Neuronal stem cell (in vitro differentiated cells): Measurements from ENCODE around the gene DNAJA3.

Experiments used
- DNase-seq: peaks from one replicate; pipeline ENCODE4 v3.0.0-alpha.2; 2013; ENCODE audit warnings: low spot score
- H2AFZ ChIP-seq: one replicate; pipeline ENCODE4 v1.6.1; 2013; ENCODE audit warnings: mild to moderate bottlenecking, low read length, inconsistent platforms
- H2AK5ac ChIP-seq: 2 replicates; pipeline ENCODE4 v1.6.1; 2013; ENCODE audit warnings: low read depth, mild to moderate bottlenecking, inconsistent platforms, low read length, moderate library complexity, mixed read lengths
- H2BK120ac ChIP-seq: 2 replicates; pipeline ENCODE4 v1.6.1; 2013; ENCODE audit warnings: low read depth, mild to moderate bottlenecking, inconsistent platforms, low read length, moderate library complexity, mixed read lengths
- H2BK12ac ChIP-seq: one replicate; pipeline ENCODE4 v1.6.1; 2013; ENCODE audit warnings: low read length, inconsistent platforms
- H2BK15ac ChIP-seq: 2 replicates; pipeline ENCODE4 v1.6.1; 2013; ENCODE audit warnings: mild to moderate bottlenecking, low read length, inconsistent platforms, mixed read lengths
- H2BK5ac ChIP-seq: one replicate; pipeline ENCODE4 v1.6.1; 2013; ENCODE audit warnings: inconsistent platforms, mild to moderate bottlenecking, low read length, moderate library complexity
- H3K14ac ChIP-seq: one replicate; pipeline ENCODE4 v1.6.1; 2013; ENCODE audit warnings: low read length, inconsistent platforms
- H3K18ac ChIP-seq: 2 replicates; pipeline ENCODE4 v1.6.1; 2013; ENCODE audit warnings: low read length, inconsistent platforms
- H3K23ac ChIP-seq: 2 replicates; pipeline ENCODE4 v1.6.1; 2013; ENCODE audit warnings: low read depth, mild to moderate bottlenecking, mixed read lengths, low read length, inconsistent platforms; ENCODE audit not compliant: poor library complexity
- H3K27ac ChIP-seq: replicated peaks from 3 replicates; pipeline ENCODE4 v1.5.1; 2013; ENCODE audit warnings: low read length, inconsistent platforms
- H3K27me3 ChIP-seq, 3 experiments: 2 replicates each; pipeline ENCODE4 v1.6.1; 2013; ENCODE audit warnings: low read length in 3 of 3, mild to moderate bottlenecking in 2 of 3, inconsistent platforms in 1 of 3, low read depth in 1 of 3, mixed read lengths in 1 of 3, moderate library complexity in 1 of 3; ENCODE audit not compliant: control insufficient read depth in 3 of 3, insufficient read depth in 3 of 3
- H3K36me3 ChIP-seq, 2 donors: replicated peaks in 1 of 2; 2 replicates each; pipeline ENCODE4 v1.6.1; 2013; ENCODE audit warnings: low read length in 2 of 2; ENCODE audit not compliant: control insufficient read depth in 2 of 2, insufficient read depth in 2 of 2
- H3K4ac ChIP-seq: 2 replicates; pipeline ENCODE4 v1.6.1; 2013; ENCODE audit warnings: inconsistent platforms, mild to moderate bottlenecking, low read length, moderate library complexity
- H3K4me1 ChIP-seq, 2 donors: 1 replicate in 1 of 2; 2 replicates in 1 of 2; pipeline ENCODE4 v1.6.1; 2013; ENCODE audit warnings: low read length in 2 of 2, low read depth in 1 of 2; ENCODE audit not compliant: control insufficient read depth in 2 of 2, insufficient read depth in 1 of 2
- H3K4me2 ChIP-seq: one replicate; pipeline ENCODE4 v1.6.1; 2013; ENCODE audit warnings: mild to moderate bottlenecking, low read length, inconsistent platforms; ENCODE audit not compliant: insufficient read depth, poor library complexity, severe bottlenecking
- H3K4me3 ChIP-seq, 2 donors: 2 replicates each; pipeline ENCODE4 v1.5.1; 2013; ENCODE audit warnings: low read length in 2 of 2, mild to moderate bottlenecking in 2 of 2, inconsistent platforms in 1 of 2, moderate library complexity in 1 of 2
- H3K79me1 ChIP-seq: one replicate; pipeline ENCODE4 v1.6.1; 2013; ENCODE audit warnings: low read depth, mild to moderate bottlenecking, inconsistent platforms, low read length, moderate library complexity
- H3K9ac ChIP-seq: one replicate; pipeline ENCODE4 v1.6.1; 2013; ENCODE audit warnings: mild to moderate bottlenecking, low read depth, low read length, inconsistent platforms; ENCODE audit not compliant: poor library complexity
- H3K9me3 ChIP-seq, 2 donors: replicated peaks in 1 of 2; 2 replicates each; pipeline versions ENCODE3 to v1.6.1; 2013; ENCODE audit warnings: low read length in 2 of 2, mild to moderate bottlenecking in 2 of 2, inconsistent platforms in 1 of 2, low read depth in 1 of 2, mixed read lengths in 1 of 2, moderate library complexity in 1 of 2; ENCODE audit not compliant: control insufficient read depth in 2 of 2, insufficient read depth in 1 of 2
- H4K8ac ChIP-seq: one replicate; pipeline ENCODE4 v1.6.1; 2013; ENCODE audit warnings: low read depth, mild to moderate bottlenecking, inconsistent platforms, low read length, moderate library complexity
- H4K91ac ChIP-seq: one replicate; pipeline ENCODE4 v1.6.1; 2013; ENCODE audit warnings: low read length, low read depth, mild to moderate bottlenecking, inconsistent platforms; ENCODE audit not compliant: poor library complexity
- WGBS, 2 donors: extraction: QIAGEN DNeasy Blood & Tissue Kit; methylation state at CpG; one replicate each; pipeline ENCODE4 v1.1.7; 2013; ENCODE audit warnings: missing lambda C conversion rate in 2 of 2, mixed read lengths in 1 of 2; ENCODE audit not compliant: insufficient read length in 2 of 2, insufficient replicate concordance in 1 of 2; ENCODE audit errors: extremely low coverage in 2 of 2; 5-methylcytosine and 5-hydroxymethylcytosine counted together

DNAJA3 gene

GRCh38 chr16:4465977-4466779 is 40.5 kb downstream of the DNAJA3 start:
- WGBS, 2 donors: no CpG with 5 or more reads among the region's 32 CpGs
- H3K23ac ChIP-seq: peak overlapping the region; percentile 44

GRCh38 chr16:4467916-4468315 is 42.2 kb downstream of the DNAJA3 start:
- no peak overlapping the region for H3K4ac ChIP-seq
- no peak overlapping the region for H3K4me2 ChIP-seq
- H3K79me1 ChIP-seq: peaks cover 5% of the 10 kb centered on the region
- H2AFZ ChIP-seq: no peak overlapping the region
- no peaks in the 10 kb centered on the region for H3K27me3 ChIP-seq
- no CpG with 5 or more reads among the region's 16 CpGs for WGBS, 2 donors
- no peak overlapping the region for H2BK5ac ChIP-seq
- no peak overlapping the region for H2BK12ac ChIP-seq
- no peak overlapping the region for H2AK5ac ChIP-seq
- no peak overlapping the region for H2BK120ac ChIP-seq
- H3K18ac ChIP-seq: no peak overlapping the region
- no peak overlapping the region for H3K4me3 ChIP-seq
- H3K36me3 ChIP-seq: peaks cover 23 to 28% of the 10 kb centered on the region in 2 donors
- no peaks in the 10 kb centered on the region for H3K9me3 ChIP-seq
- DNase-seq: no peak
- H3K14ac ChIP-seq: no peak overlapping the region
- no peak overlapping the region for H3K9ac ChIP-seq
- no peak overlapping the region for H2BK15ac ChIP-seq
- no peak overlapping the region for H3K23ac ChIP-seq
- no peak overlapping the region for H3K27ac ChIP-seq
- H4K91ac ChIP-seq: no peak overlapping the region
- peaks cover 0 to 3% of the 10 kb centered on the region in 2 donors for H3K4me1 ChIP-seq
- H4K8ac ChIP-seq: peak overlapping the region; percentile 17

More at GRCh38 chr16:4465977-4466779, 40.5 kb downstream of the DNAJA3 start:
- Histone ChIP-seq H3K9ac (no peak overlapping the region), H3K36me3 (peaks cover 28 to 29% of the 10 kb centered on the region in 2 donors), H3K27me3 (no peaks in the 10 kb centered on the region), H2AFZ (no peak overlapping the region), H2BK12ac (no peak overlapping the region), H3K9me3 (no peaks in the 10 kb centered on the region), H3K27ac (no peak overlapping the region), H3K4ac (no peak overlapping the region), H2BK15ac (no peak overlapping the region), H3K79me1 (peaks cover 5% of the 10 kb centered on the region), H3K4me1 (peaks cover 4 to 8% of the 10 kb centered on the region in 2 donors), H3K4me2 (no peak overlapping the region), H2AK5ac (no peak overlapping the region), H3K18ac (no peak overlapping the region), H3K4me3 (no peak overlapping the region), H2BK5ac (no peak overlapping the region), H2BK120ac (no peak overlapping the region), H4K8ac (no peak overlapping the region), H4K91ac (no peak overlapping the region), H3K14ac (no peak overlapping the region)
- no peak for DNase-seq

- Histone ChIP-seq H4K8ac (no peak overlapping the region), H2BK5ac (no peak overlapping the region), H2AK5ac (no peak overlapping the region), H3K9me3 (peaks cover 0 to 3% of the 10 kb centered on the region in 2 donors), H4K91ac (no peak overlapping the region), H3K27ac (no peak overlapping the region), H3K79me1 (peaks cover 2% of the 10 kb centered on the region), H3K4me2 (no peak overlapping the region), H2BK15ac (no peak overlapping the region), H2BK12ac (no peak overlapping the region), H3K14ac (no peak overlapping the region), H2AFZ (no peak overlapping the region), H3K18ac (no peak overlapping the region), H3K4ac (no peak overlapping the region), H3K9ac (peak overlapping the region; percentile 60), H3K4me3 (no peak overlapping the region), H3K23ac (no peak overlapping the region), H2BK120ac (no peak overlapping the region), H3K27me3 (no peaks in the 10 kb centered on the region), H3K4me1 (no peaks in the 10 kb centered on the region), H3K36me3 (peaks cover 23 to 27% of the 10 kb centered on the region in 2 donors)
- no peak for DNase-seq
- no CpG with 5 or more reads among the region's 10 CpGs for WGBS, 2 donors
These were observed 43.3 kb downstream of the DNAJA3 start for GRCh38 chr16:4468972-4469371.

- no peak overlapping the region for H3K9ac ChIP-seq
- no peak overlapping the region for H2BK5ac ChIP-seq
- no peak overlapping the region for H2BK120ac ChIP-seq
- H3K9me3 ChIP-seq: peaks cover 4 to 9% of the 10 kb centered on the region in 2 donors
- no peak overlapping the region for H2BK12ac ChIP-seq
- H2AFZ ChIP-seq: no peak overlapping the region
- H4K8ac ChIP-seq: no peak overlapping the region
- peaks cover 0 to 5% (median 0%) of the 10 kb centered on the region in 3 experiments for H3K27me3 ChIP-seq
- H3K36me3 ChIP-seq: peaks cover 9 to 10% of the 10 kb centered on the region in 2 donors
- no peak overlapping the region for H4K91ac ChIP-seq
- H2BK15ac ChIP-seq: no peak overlapping the region
- H3K18ac ChIP-seq: no peak overlapping the region
- no peak overlapping the region for H3K4me2 ChIP-seq
- no peak for DNase-seq
- no peak overlapping the region for H3K14ac ChIP-seq
- no CpG with 5 or more reads among the region's 5 CpGs for WGBS, 2 donors
- no peak overlapping the region for H3K27ac ChIP-seq
- H2AK5ac ChIP-seq: no peak overlapping the region
- peaks cover 2 to 4% of the 10 kb centered on the region in 2 donors for H3K4me1 ChIP-seq
- peaks cover 5% of the 10 kb centered on the region for H3K79me1 ChIP-seq
- no peak overlapping the region for H3K4ac ChIP-seq
- no peak overlapping the region for H3K23ac ChIP-seq
- no peak overlapping the region for H3K4me3 ChIP-seq
These were observed 46.2 kb downstream of the DNAJA3 start for GRCh38 chr16:4471869-4472268.
